HL-60 (cell line): Measurements from ENCODE around the gene AFAP1L2.

Experiments used
- DNase-seq, 2 experiments: peaks; one replicate each; pipeline ENCODE4 v3.0.0-alpha.2; 2010 to 2020; ENCODE audit warnings: low read depth in 1 of 2, low spot score in 1 of 2
- H3K27ac ChIP-seq: fragments of 250-450 bp; sonication (Bioruptor Pico); replicated peaks from 2 replicates; pipeline ENCODE4 v1.5.1; 2020; ENCODE audit warnings: mild to moderate bottlenecking, moderate library complexity
- H3K27me3 ChIP-seq: fragments of 250-450 bp; sonication (Bioruptor Pico); 2 replicates; pipeline ENCODE4 v1.5.1; 2021; ENCODE audit warnings: mild to moderate bottlenecking, moderate library complexity; ENCODE audit not compliant: insufficient read depth, poor library complexity, severe bottlenecking
- H3K4me3 ChIP-seq: replicated peaks from 2 replicates; pipeline ENCODE4 v1.5.1; 2011; ENCODE audit warnings: mild to moderate bottlenecking, control low read depth, low read length; ENCODE audit not compliant: insufficient read depth
- CTCF ChIP-seq: IDR thresholded peaks from one replicate; pipeline ENCODE4 v1.5.1; 2011; ENCODE audit warnings: low read length, control low read depth, inconsistent platforms; ENCODE audit not compliant: insufficient read depth
- GABPA ChIP-seq: IDR thresholded peaks from 2 replicates; pipeline ENCODE4 v1.6.1; 2012; ENCODE audit warnings: low read depth
- POLR2AphosphoS5 ChIP-seq: IDR thresholded peaks from 2 replicates; pipeline ENCODE4 v1.6.1; 2012; ENCODE audit warnings: low read depth
- REST ChIP-seq: IDR thresholded peaks from 2 replicates; pipeline ENCODE4 v1.6.1; 2012; ENCODE audit warnings: low read depth; ENCODE audit not compliant: insufficient replicate concordance
- SPI1 ChIP-seq: IDR thresholded peaks from 2 replicates; pipeline ENCODE4 v1.6.1; 2012; ENCODE audit warnings: low read depth, mild to moderate bottlenecking, borderline replicate concordance

AFAP1L2 gene

GRCh38 chr10:114303556-114303955, 100.7 kb downstream of the AFAP1L2 start:
- no peak overlapping the region for H3K4me3 ChIP-seq
- no peaks in the 10 kb centered on the region for H3K27me3 ChIP-seq
- no peak overlapping the region for H3K27ac ChIP-seq
- TF ChIP-seq POLR2AphosphoS5: no peak
- no peak for TF ChIP-seq CTCF
- TF ChIP-seq GABPA: no peak
- TF ChIP-seq SPI1: no peak
- TF ChIP-seq REST: no peak
- DNase-seq: no peak

- no peak overlapping the region for H3K27ac ChIP-seq
- no peak overlapping the region for H3K4me3 ChIP-seq
- DNase-seq: no peak
- no peak for TF ChIP-seq SPI1
- TF ChIP-seq POLR2AphosphoS5: no peak
- no peak for TF ChIP-seq GABPA
- TF ChIP-seq REST: no peak
- TF ChIP-seq CTCF: no peak
- no peaks in the 10 kb centered on the region for H3K27me3 ChIP-seq
These were observed 102.2 kb downstream of the AFAP1L2 start for GRCh38 chr10:114301951-114302710.

GRCh38 chr10:114301177-114301576, 103.1 kb downstream of the AFAP1L2 start:
- Histone ChIP-seq H3K4me3 (no peak overlapping the region), H3K27ac (no peak overlapping the region), H3K27me3 (no peaks in the 10 kb centered on the region)
- no peak for DNase-seq
- no peak for TF ChIP-seq POLR2AphosphoS5
- no peak for TF ChIP-seq CTCF
- no peak for TF ChIP-seq GABPA
- no peak for TF ChIP-seq REST
- TF ChIP-seq SPI1: no peak
